Measurements from ENCODE around the gene ESPL1. TPM values are rescaled to one million over a fixed set of nuclear protein-coding genes. Genes with fewer than 3 reads are reported as not detected.

The ESPL1 gene
- total and polyA plus RNA-seq, 2 of the 13 experiments (the other 11 are each of a cell fraction or from before 2014, with no cell fraction given): 5.8 to 11.5 TPM

DNA sequence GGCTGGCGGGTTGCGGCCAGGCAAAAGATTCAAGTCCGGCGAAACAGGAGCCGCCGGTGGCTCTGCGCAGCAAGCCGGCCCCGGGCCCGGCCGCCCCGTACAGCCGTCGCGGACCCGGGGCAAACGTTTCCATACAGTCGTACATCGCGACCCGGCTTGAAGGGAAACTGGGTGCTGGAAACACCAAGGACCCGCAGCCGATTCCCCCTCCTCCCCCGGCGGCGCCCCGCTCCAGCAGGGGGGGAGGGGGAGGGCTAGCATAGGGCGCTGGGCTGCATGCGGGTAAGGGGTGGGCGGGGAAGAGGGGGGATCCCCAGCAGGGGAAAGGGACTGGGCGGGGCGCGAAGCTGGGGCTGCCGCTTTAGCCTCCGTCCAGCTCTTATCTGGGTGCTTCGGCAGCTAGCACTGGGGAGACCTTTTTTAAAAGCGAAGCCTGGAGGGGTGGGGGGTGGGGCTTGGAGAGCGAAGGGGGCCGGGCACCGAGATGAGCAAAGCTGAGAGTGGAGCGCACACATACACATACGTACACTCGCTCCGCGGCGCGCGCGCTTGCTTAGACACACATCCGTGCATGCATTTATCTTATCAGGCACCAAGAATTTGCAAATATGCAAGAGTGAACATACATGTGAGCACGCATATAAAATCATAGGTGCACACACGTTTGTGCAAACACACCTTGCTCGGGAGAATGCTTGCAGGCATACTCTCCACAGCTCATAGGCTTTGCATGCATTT, 48.0 kb upstream of the ESPL1 start (continued):
- TF ChIP-seq, protein P1, sequence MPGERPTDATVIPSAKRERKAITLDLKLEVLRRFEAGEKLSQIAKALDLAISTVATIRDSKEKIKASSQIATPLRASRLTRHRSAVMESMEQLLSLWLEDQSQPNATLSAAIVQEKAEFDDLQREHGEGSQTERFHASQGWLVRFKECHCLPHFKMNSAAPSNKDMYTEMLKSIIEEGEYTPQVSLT (CRISPR knock-in tag; IDR thresholded peaks at IDR 0.05; ENCODE audit: borderline replicate concordance, low read depth): no peak
- TF ChIP-seq MTF2 (CRISPR knock-in tag; IDR thresholded peaks at IDR 0.05; ENCODE audit: borderline replicate concordance) (peak; percentile 10; the same call in 1 of the 2 replicates), BHLHE40 (IDR thresholded peaks at IDR 0.05; ENCODE audit: low read length) (no peak), ZNF772 (CRISPR knock-in tag; IDR thresholded peaks at IDR 0.05) (peak; percentile 61; the same call in 1 of the 2 replicates), ZC3H4 (CRISPR knock-in tag; IDR thresholded peaks at IDR 0.05; ENCODE audit: borderline replicate concordance) (no peak), PHF20 (CRISPR knock-in tag; IDR thresholded peaks at IDR 0.05) (no peak; the same call in 1 of the 2 replicates), HMGA1 (CRISPR knock-in tag; conservative IDR thresholded peaks at IDR 0.05) (no peak), ZNF496 (CRISPR knock-in tag; IDR thresholded peaks at IDR 0.05; ENCODE audit: insufficient replicate concordance) (no peak), SPEN (CRISPR knock-in tag; IDR thresholded peaks at IDR 0.05; ENCODE audit: low read depth) (no peak), PHF5A (CRISPR knock-in tag; IDR thresholded peaks at IDR 0.05; ENCODE audit: low read depth, unreplicated experiment) (no peak), SOX13 (IDR thresholded peaks at IDR 0.05) (no peak), SOX13 (CRISPR knock-in tag; conservative IDR thresholded peaks at IDR 0.05 in 1 of 2, IDR thresholded peaks at IDR 0.05 in 1 of 2) (no peak), CBX2 (IDR thresholded peaks at IDR 0.05; ENCODE audit: low read depth, low read length) (no peak), CBX2 (CRISPR knock-in tag; IDR thresholded peaks at IDR 0.05; ENCODE audit: low read depth) (no peak), HOXA9 (CRISPR knock-in tag; IDR thresholded peaks at IDR 0.05; ENCODE audit: borderline replicate concordance) (no peak), CBX1 (IDR thresholded peaks at IDR 0.05; ENCODE audit: low read depth) (no peak), ZNF678 (CRISPR knock-in tag; IDR thresholded peaks at IDR 0.05) (no peak), MAFG (CRISPR knock-in tag; IDR thresholded peaks at IDR 0.05) (no peak), ZNF317 (CRISPR knock-in tag; IDR thresholded peaks at IDR 0.05) (no peak)
- TF ChIP-seq, protein P2, sequence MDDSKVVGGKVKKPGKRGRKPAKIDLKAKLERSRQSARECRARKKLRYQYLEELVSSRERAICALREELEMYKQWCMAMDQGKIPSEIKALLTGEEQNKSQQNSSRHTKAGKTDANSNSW (CRISPR knock-in tag; IDR thresholded peaks at IDR 0.05; ENCODE audit: borderline replicate concordance): no peak
- TF ChIP-seq, protein P3, sequence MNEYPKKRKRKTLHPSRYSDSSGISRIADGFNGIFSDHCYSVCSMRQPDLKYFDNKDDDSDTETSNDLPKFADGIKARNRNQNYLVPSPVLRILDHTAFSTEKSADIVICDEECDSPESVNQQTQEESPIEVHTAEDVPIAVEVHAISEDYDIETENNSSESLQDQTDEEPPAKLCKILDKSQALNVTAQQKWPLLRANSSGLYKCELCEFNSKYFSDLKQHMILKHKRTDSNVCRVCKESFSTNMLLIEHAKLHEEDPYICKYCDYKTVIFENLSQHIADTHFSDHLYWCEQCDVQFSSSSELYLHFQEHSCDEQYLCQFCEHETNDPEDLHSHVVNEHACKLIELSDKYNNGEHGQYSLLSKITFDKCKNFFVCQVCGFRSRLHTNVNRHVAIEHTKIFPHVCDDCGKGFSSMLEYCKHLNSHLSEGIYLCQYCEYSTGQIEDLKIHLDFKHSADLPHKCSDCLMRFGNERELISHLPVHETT (CRISPR knock-in tag; conservative IDR thresholded peaks at IDR 0.05): no peak
- TF ChIP-seq, protein P4, sequence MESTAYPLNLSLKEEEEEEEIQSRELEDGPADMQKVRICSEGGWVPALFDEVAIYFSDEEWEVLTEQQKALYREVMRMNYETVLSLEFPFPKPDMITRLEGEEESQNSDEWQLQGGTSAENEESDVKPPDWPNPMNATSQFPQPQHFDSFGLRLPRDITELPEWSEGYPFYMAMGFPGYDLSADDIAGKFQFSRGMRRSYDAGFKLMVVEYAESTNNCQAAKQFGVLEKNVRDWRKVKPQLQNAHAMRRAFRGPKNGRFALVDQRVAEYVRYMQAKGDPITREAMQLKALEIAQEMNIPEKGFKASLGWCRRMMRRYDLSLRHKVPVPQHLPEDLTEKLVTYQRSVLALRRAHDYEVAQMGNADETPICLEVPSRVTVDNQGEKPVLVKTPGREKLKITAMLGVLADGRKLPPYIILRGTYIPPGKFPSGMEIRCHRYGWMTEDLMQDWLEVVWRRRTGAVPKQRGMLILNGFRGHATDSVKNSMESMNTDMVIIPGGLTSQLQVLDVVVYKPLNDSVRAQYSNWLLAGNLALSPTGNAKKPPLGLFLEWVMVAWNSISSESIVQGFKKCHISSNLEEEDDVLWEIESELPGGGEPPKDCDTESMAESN (CRISPR knock-in tag; conservative IDR thresholded peaks at IDR 0.05): no peak
- TF ChIP-seq, protein P5, sequence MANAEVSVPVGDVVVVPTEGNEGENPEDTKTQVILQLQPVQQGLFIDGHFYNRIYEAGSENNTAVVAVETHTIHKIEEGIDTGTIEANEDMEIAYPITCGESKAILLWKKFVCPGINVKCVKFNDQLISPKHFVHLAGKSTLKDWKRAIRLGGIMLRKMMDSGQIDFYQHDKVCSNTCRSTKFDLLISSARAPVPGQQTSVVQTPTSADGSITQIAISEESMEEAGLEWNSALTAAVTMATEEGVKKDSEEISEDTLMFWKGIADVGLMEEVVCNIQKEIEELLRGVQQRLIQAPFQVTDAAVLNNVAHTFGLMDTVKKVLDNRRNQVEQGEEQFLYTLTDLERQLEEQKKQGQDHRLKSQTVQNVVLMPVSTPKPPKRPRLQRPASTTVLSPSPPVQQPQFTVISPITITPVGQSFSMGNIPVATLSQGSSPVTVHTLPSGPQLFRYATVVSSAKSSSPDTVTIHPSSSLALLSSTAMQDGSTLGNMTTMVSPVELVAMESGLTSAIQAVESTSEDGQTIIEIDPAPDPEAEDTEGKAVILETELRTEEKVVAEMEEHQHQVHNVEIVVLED (CRISPR knock-in tag; IDR thresholded peaks at IDR 0.05; ENCODE audit: borderline replicate concordance): no peak

Measured in HepG2 (cell line).